ENCODE measurements around the gene PSPN.
A peak's percentile ranks its signal among the peaks of the same experiment; 100 is the strongest.
"Not testable (repeated sequence)": the region's sequence is repeated elsewhere in the genome, so short reads cannot be mapped to it uniquely, and the experiment has no call there.

The PSPN gene

DNA sequence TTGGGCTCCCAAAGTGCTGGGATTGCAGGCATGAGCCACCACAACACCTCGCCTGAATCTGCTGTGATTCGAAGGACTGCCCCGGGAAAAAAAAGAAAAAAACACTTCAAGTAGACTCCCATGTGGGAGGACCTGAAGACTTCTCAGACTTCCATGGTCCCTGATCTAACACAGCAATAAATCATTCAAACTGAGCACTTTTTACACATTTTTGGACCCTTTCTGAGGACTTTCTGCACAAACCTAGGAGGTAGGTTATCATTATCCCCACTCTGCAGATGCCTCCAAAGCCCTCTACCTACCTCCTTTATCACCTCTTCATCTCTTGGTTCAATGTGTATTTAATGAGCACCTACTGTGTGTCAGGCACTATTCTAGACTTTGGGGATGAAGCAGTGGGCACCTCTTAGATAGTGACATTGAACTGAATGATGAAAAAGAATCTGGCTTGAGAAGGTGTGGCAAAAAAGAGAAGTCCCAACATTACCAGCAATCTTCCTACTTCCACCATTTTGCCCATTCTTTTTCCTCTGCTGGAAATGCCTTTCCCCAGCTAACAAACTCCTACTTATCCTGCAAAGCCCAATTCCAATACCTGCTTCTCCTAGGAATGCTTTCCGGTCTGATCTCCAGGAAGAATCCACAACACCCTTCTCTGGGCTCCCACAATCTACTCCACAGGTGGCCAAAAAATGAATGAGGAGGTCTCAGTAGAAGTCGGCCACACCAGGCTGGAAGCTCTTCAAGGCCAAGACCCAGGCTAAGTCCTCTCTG, 16.0 kb downstream of the PSPN start:
- no peak overlapping the region for H3K27ac ChIP-seq
- peaks cover 7 to 14% (median 8%) of the 10 kb centered on the region in 3 donors for H3K36me3 ChIP-seq
- H3K27me3 ChIP-seq, result no peaks in the 10 kb centered on the region
- H3K4me1 ChIP-seq, result peaks cover 0 to 13% (median 9%) of the 10 kb centered on the region in 4 donors
- no peaks in the 10 kb centered on the region for H3K9me3 ChIP-seq
- DNase-seq, result no peak
- H3K4me3 ChIP-seq, result no peak overlapping the region
- TF ChIP-seq CTCF (IDR thresholded peaks at IDR 0.05), result no peak
- intact Hi-C loops (cut with DNase I; ENCODE audit: low total_unique reads), result no loop called here

- Histone ChIP-seq H3K4me1 (peaks cover 0 to 13% (median 9%) of the 10 kb centered on the region in 4 donors), H3K27me3 (no peaks in the 10 kb centered on the region), H3K4me3 (no peak overlapping the region), H3K9me3 (no peaks in the 10 kb centered on the region), H3K36me3 (no peaks in the 10 kb centered on the region), H3K27ac (no peak overlapping the region)
- TF ChIP-seq CTCF (IDR thresholded peaks at IDR 0.05), result no peak
- intact Hi-C loops (cut with DNase I; ENCODE audit: low total_unique reads), result no loop called here
- DNase-seq, result no peak
These were observed 17.7 kb downstream of the PSPN start for GRCh38 chr19:6358003-6358402.

GRCh38 chr19:6357174-6357573, 18.6 kb downstream of the PSPN start:
- DNase-seq, result no peak
- Histone ChIP-seq H3K4me1 (peaks cover 0 to 5% (median 2%) of the 10 kb centered on the region in 4 donors), H3K9me3 (no peaks in the 10 kb centered on the region), H3K27ac (no peak overlapping the region), H3K27me3 (no peaks in the 10 kb centered on the region), H3K36me3 (no peaks in the 10 kb centered on the region), H3K4me3 (no peak overlapping the region)
- TF ChIP-seq CTCF (IDR thresholded peaks at IDR 0.05), result no peak
- intact Hi-C loops (cut with DNase I; ENCODE audit: low total_unique reads), result no loop called here

DNA sequence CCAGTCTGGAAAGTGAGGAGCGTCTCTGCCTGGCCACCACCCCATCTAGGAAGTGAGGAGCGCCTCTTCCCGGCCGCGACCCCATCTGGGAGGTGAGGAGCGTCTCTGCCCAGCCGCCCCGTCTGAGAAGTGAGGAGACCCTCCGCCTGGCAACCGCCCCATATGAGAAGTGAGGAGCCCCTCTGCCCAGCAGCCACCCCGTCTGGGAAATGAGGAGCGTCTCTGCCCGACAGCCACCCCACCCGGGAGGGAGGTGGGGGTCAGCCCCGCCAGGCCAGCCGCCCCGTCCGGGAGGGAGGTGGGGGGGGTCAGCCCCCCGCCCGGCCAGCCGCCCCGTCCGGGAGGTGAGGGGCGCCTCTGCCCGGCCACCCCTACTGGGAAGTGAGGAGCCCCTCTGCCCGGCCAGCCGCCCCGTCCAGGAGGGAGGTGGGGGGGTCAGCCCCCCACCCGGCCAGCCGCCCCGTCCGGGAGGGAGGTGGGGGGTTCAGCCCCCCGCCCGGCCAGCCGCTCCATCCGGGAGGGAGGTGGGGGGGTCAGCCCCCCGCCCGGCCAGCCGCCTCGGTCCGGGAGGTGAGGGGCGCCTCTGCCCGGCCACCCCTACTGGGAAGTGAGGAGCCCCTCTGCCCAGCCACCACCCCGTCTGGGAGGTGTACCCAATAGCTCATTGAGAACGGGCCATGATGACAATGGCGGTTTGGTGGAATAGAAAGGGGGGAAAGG, 20.3 kb downstream of the PSPN start:
- H3K36me3 ChIP-seq, DNase-seq, H3K9me3 ChIP-seq, H3K27me3 ChIP-seq, H3K4me3 ChIP-seq, H3K4me1 ChIP-seq, H3K27ac ChIP-seq: not testable (repeated sequence)
- intact Hi-C loops (cut with DNase I; ENCODE audit: low total_unique reads), result loop anchor here (2.0 kb wide), 1 partner anchor 139 kb away; no protein-coding TSS in a partner anchor

DNA sequence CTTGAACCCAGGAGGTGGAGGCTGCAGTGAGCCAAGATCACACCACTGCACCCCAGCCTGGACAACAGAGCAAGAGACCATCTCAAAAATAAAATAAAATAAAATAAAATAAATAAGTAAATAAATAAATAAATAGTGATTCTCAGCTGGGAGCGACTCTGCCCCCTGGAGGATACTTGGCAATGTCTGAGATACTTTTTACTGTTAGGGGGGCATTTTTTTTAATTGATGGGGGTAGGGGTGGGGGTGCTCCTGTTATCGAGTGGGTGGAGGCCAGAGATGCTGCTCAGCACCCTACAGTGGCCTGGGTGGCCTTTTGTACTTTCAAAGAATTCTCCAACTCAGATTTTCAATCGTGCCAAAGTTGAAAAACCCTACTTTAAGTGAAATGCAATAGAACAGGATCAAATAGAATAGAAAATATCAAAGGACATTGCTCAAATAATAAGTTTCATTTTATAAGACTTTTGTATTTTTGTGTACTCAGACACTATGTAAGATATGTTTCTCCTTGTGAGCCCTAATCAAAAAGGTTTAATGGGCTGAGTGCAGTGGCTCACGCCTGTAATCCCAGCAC, 21.5 kb downstream of the PSPN start:
- H3K27ac ChIP-seq, result no peak overlapping the region
- intact Hi-C loops (cut with DNase I; ENCODE audit: low total_unique reads), result loop anchor here (2.0 kb wide), 1 partner anchor 137 kb away; no protein-coding TSS in a partner anchor
- H3K4me3 ChIP-seq, result no peak overlapping the region
- no peaks in the 10 kb centered on the region for H3K36me3 ChIP-seq
- H3K9me3 ChIP-seq, result no peaks in the 10 kb centered on the region
- no peak for DNase-seq
- H3K27me3 ChIP-seq, result no peaks in the 10 kb centered on the region
- H3K4me1 ChIP-seq, result no peaks in the 10 kb centered on the region
- TF ChIP-seq CTCF (IDR thresholded peaks at IDR 0.05), result peak in 1 of 2 experiments; percentile 39

Measured in tibial artery (tissue), 4 donors.